ENCODE data around the gene CPSF3.

CPSF3 gene

GRCh38 chr2:9465170-9465569, 41.7 kb downstream of the CPSF3 start:
- H3K27ac ChIP-seq (ENCODE audit: low read depth, low read length), result no peak overlapping the region
- no peak overlapping the region for H2AFZ ChIP-seq (ENCODE audit: low read length, unreplicated experiment)
- H3K4me3 ChIP-seq (ENCODE audit: low read depth, low read length), result no peak overlapping the region
- H3K36me3 ChIP-seq (ENCODE audit: insufficient read depth, low read length), result 0 out of 2 replicates have a peak, but pooled peaks cover 4% of the 10 kb centered on the region
- H3K79me2 ChIP-seq (ENCODE audit: control insufficient read depth, insufficient read depth, low read length, unreplicated experiment), result no peaks in the 10 kb centered on the region
- no peaks in the 10 kb centered on the region for H3K27me3 ChIP-seq (ENCODE audit: insufficient read depth, low read length)
- no peaks in the 10 kb centered on the region for H3K4me1 ChIP-seq (ENCODE audit: control insufficient read depth, insufficient read depth, low read length, unreplicated experiment)

- no peak overlapping the region for H2AFZ ChIP-seq (ENCODE audit: low read length, unreplicated experiment)
- no peaks in the 10 kb centered on the region for H3K36me3 ChIP-seq (ENCODE audit: insufficient read depth, low read length)
- no peaks in the 10 kb centered on the region for H3K4me1 ChIP-seq (ENCODE audit: control insufficient read depth, insufficient read depth, low read length, unreplicated experiment)
- H3K27me3 ChIP-seq (ENCODE audit: insufficient read depth, low read length), result no peaks in the 10 kb centered on the region
- no peak overlapping the region for H3K4me3 ChIP-seq (ENCODE audit: low read depth, low read length)
- no peaks in the 10 kb centered on the region for H3K79me2 ChIP-seq (ENCODE audit: control insufficient read depth, insufficient read depth, low read length, unreplicated experiment)
- no peak overlapping the region for H3K27ac ChIP-seq (ENCODE audit: low read depth, low read length)
These were observed 42.8 kb downstream of the CPSF3 start for GRCh38 chr2:9466147-9466683.

GRCh38 chr2:9467687-9468086, 44.2 kb downstream of the CPSF3 start:
- Histone ChIP-seq H3K4me1 (ENCODE audit: control insufficient read depth, insufficient read depth, low read length, unreplicated experiment) (no peaks in the 10 kb centered on the region), H3K27me3 (ENCODE audit: insufficient read depth, low read length) (no peaks in the 10 kb centered on the region), H3K27ac (ENCODE audit: low read depth, low read length) (no peak overlapping the region), H3K36me3 (ENCODE audit: insufficient read depth, low read length) (no peaks in the 10 kb centered on the region), H2AFZ (ENCODE audit: low read length, unreplicated experiment) (no peak overlapping the region), H3K79me2 (ENCODE audit: control insufficient read depth, insufficient read depth, low read length, unreplicated experiment) (no peaks in the 10 kb centered on the region), H3K4me3 (ENCODE audit: low read depth, low read length) (no peak overlapping the region)

GRCh38 chr2:9471206-9471605, 47.8 kb downstream of the CPSF3 start:
- no peak overlapping the region for H3K4me3 ChIP-seq (ENCODE audit: low read depth, low read length)
- peaks cover 7% of the 10 kb centered on the region for H3K79me2 ChIP-seq (ENCODE audit: control insufficient read depth, insufficient read depth, low read length, unreplicated experiment)
- peaks cover 7% of the 10 kb centered on the region for H3K4me1 ChIP-seq (ENCODE audit: control insufficient read depth, insufficient read depth, low read length, unreplicated experiment)
- no peaks in the 10 kb centered on the region for H3K36me3 ChIP-seq (ENCODE audit: insufficient read depth, low read length)
- no peak overlapping the region for H2AFZ ChIP-seq (ENCODE audit: low read length, unreplicated experiment)
- H3K27me3 ChIP-seq (ENCODE audit: insufficient read depth, low read length), result no peaks in the 10 kb centered on the region
- H3K27ac ChIP-seq (ENCODE audit: low read depth, low read length), result no peak overlapping the region

GRCh38 chr2:9472511-9472910, 49.1 kb downstream of the CPSF3 start:
- H3K36me3 ChIP-seq (ENCODE audit: insufficient read depth, low read length), result 0 out of 2 replicates have a peak, but pooled peaks cover 8% of the 10 kb centered on the region
- H3K4me1 ChIP-seq (ENCODE audit: control insufficient read depth, insufficient read depth, low read length, unreplicated experiment), result peaks cover 10% of the 10 kb centered on the region
- H3K79me2 ChIP-seq (ENCODE audit: control insufficient read depth, insufficient read depth, low read length, unreplicated experiment), result peaks cover 20% of the 10 kb centered on the region
- no peak overlapping the region for H3K27ac ChIP-seq (ENCODE audit: low read depth, low read length)
- no peak overlapping the region for H2AFZ ChIP-seq (ENCODE audit: low read length, unreplicated experiment)
- H3K4me3 ChIP-seq (ENCODE audit: low read depth, low read length), result no peak overlapping the region
- no peaks in the 10 kb centered on the region for H3K27me3 ChIP-seq (ENCODE audit: insufficient read depth, low read length)

- Histone ChIP-seq H3K4me1 (ENCODE audit: control insufficient read depth, insufficient read depth, low read length, unreplicated experiment) (peaks cover 10% of the 10 kb centered on the region), H3K27ac (ENCODE audit: low read depth, low read length) (no peak overlapping the region), H3K36me3 (ENCODE audit: insufficient read depth, low read length) (0 out of 2 replicates have a peak, but pooled peaks cover 14% of the 10 kb centered on the region), H2AFZ (ENCODE audit: low read length, unreplicated experiment) (no peak overlapping the region), H3K27me3 (ENCODE audit: insufficient read depth, low read length) (no peaks in the 10 kb centered on the region), H3K4me3 (ENCODE audit: low read depth, low read length) (peak overlapping the region; percentile 85), H3K79me2 (ENCODE audit: control insufficient read depth, insufficient read depth, low read length, unreplicated experiment) (peaks cover 24% of the 10 kb centered on the region)
These were observed 50.0 kb downstream of the CPSF3 start for GRCh38 chr2:9473308-9473984.

GRCh38 chr2:9473985-9474360, 50.5 kb downstream of the CPSF3 start:
- H3K27me3 ChIP-seq (ENCODE audit: insufficient read depth, low read length), result no peaks in the 10 kb centered on the region
- peak overlapping the region; percentile 85 for H3K4me3 ChIP-seq (ENCODE audit: low read depth, low read length)
- peaks cover 24% of the 10 kb centered on the region for H3K79me2 ChIP-seq (ENCODE audit: control insufficient read depth, insufficient read depth, low read length, unreplicated experiment)
- H2AFZ ChIP-seq (ENCODE audit: low read length, unreplicated experiment), result peak overlapping the region; percentile 26
- peaks cover 10% of the 10 kb centered on the region for H3K4me1 ChIP-seq (ENCODE audit: control insufficient read depth, insufficient read depth, low read length, unreplicated experiment)
- H3K27ac ChIP-seq (ENCODE audit: low read depth, low read length), result no peak overlapping the region
- 0 out of 2 replicates have a peak, but pooled peaks cover 14% of the 10 kb centered on the region for H3K36me3 ChIP-seq (ENCODE audit: insufficient read depth, low read length)

- Histone ChIP-seq H3K4me1 (ENCODE audit: control insufficient read depth, insufficient read depth, low read length, unreplicated experiment) (peaks cover 10% of the 10 kb centered on the region), H3K27me3 (ENCODE audit: insufficient read depth, low read length) (no peaks in the 10 kb centered on the region), H3K36me3 (ENCODE audit: insufficient read depth, low read length) (peaks cover 14% of the 10 kb centered on the region; the same call in 1 of the 2 replicates), H3K79me2 (ENCODE audit: control insufficient read depth, insufficient read depth, low read length, unreplicated experiment) (peaks cover 28% of the 10 kb centered on the region), H2AFZ (ENCODE audit: low read length, unreplicated experiment) (peak within 1 kb of the TSS; percentile 26), H3K4me3 (ENCODE audit: low read depth, low read length) (peak within 1 kb of the TSS; percentile 85), H3K27ac (ENCODE audit: low read depth, low read length) (peak within 1 kb of the TSS; percentile 55)
These were observed 51.1 kb downstream of the CPSF3 start, which contains the start of gene IAH1 for GRCh38 chr2:9474361-9475057. IAH1 (plus strand) TSS chr2:9474551; CDS start chr2:9474567, 16 bp downstream.

GRCh38 chr2:9477914-9478313, 54.5 kb downstream of the CPSF3 start:
- Histone ChIP-seq H3K4me3 (ENCODE audit: low read depth, low read length) (no peak overlapping the region), H3K36me3 (ENCODE audit: insufficient read depth, low read length) (peaks cover 27% of the 10 kb centered on the region; the same call in 1 of the 2 replicates), H3K27ac (ENCODE audit: low read depth, low read length) (no peak overlapping the region), H3K79me2 (ENCODE audit: control insufficient read depth, insufficient read depth, low read length, unreplicated experiment) (peaks cover 29% of the 10 kb centered on the region), H2AFZ (ENCODE audit: low read length, unreplicated experiment) (no peak overlapping the region), H3K27me3 (ENCODE audit: insufficient read depth, low read length) (no peaks in the 10 kb centered on the region), H3K4me1 (ENCODE audit: control insufficient read depth, insufficient read depth, low read length, unreplicated experiment) (peaks cover 16% of the 10 kb centered on the region)

- Histone ChIP-seq H3K4me3 (ENCODE audit: low read depth, low read length) (no peak overlapping the region), H3K36me3 (ENCODE audit: insufficient read depth, low read length) (peaks cover 27% of the 10 kb centered on the region; the same call in 1 of the 2 replicates)
These were observed 55.1 kb downstream of the CPSF3 start for GRCh38 chr2:9478526-9478925.

More at GRCh38 chr2:9478526-9478925, 55.1 kb downstream of the CPSF3 start:
- H2AFZ ChIP-seq (ENCODE audit: low read length, unreplicated experiment), result no peak overlapping the region
- H3K79me2 ChIP-seq (ENCODE audit: control insufficient read depth, insufficient read depth, low read length, unreplicated experiment), result peaks cover 29% of the 10 kb centered on the region
- H3K4me1 ChIP-seq (ENCODE audit: control insufficient read depth, insufficient read depth, low read length, unreplicated experiment), result peaks cover 16% of the 10 kb centered on the region
- no peaks in the 10 kb centered on the region for H3K27me3 ChIP-seq (ENCODE audit: insufficient read depth, low read length)
- no peak overlapping the region for H3K27ac ChIP-seq (ENCODE audit: low read depth, low read length)

Data from ACC112 (cell line).